Astrocyte (in vitro differentiated cells and primary cell): ENCODE measurements around the gene EXO1. TPM values are rescaled to one million over a fixed set of nuclear protein-coding genes. Genes with fewer than 3 reads are reported as not detected.
"Not testable (repeated sequence)": the region's sequence is repeated elsewhere in the genome, so short reads cannot be mapped to it uniquely, and the experiment has no call there.

Source experiments
- DNase-seq: peaks from one replicate; pipeline ENCODE4 v3.0.0-alpha.2; 2010; ENCODE audit warnings: low read depth
- FAIRE-seq: peaks from 2 replicates; lab custom pipeline; 2011; peaks lifted over from hg19 to GRCh38; lab: Jason Lieb, UNC
- H2AFZ ChIP-seq: 2 replicates; pipeline ENCODE4 v1.6.0; 2012; ENCODE audit warnings: low read depth, low read length, inconsistent platforms
- H3K27ac ChIP-seq: 2 replicates; pipeline ENCODE4 v1.5.1; 2011; ENCODE audit warnings: low read depth, low read length, inconsistent platforms
- H3K27me3 ChIP-seq: 2 replicates; pipeline ENCODE4 v1.6.0; 2011; ENCODE audit warnings: low read length, inconsistent platforms; ENCODE audit not compliant: insufficient read depth
- H3K36me3 ChIP-seq: 2 replicates; pipeline ENCODE4 v1.5.1; 2011; ENCODE audit warnings: low read length, inconsistent platforms; ENCODE audit not compliant: insufficient read depth
- H3K4me1 ChIP-seq: 2 replicates; pipeline ENCODE4 v1.5.1; 2011; ENCODE audit warnings: low read length, inconsistent platforms; ENCODE audit not compliant: insufficient read depth
- H3K4me2 ChIP-seq: 2 replicates; pipeline ENCODE4 v1.6.0; 2012; ENCODE audit warnings: low read length, inconsistent platforms
- H3K4me3 ChIP-seq: 2 replicates; pipeline ENCODE4 v1.5.1; 2011; ENCODE audit warnings: low read depth, mild to moderate bottlenecking, low read length, inconsistent platforms; ENCODE audit not compliant: insufficient read depth
- H3K79me2 ChIP-seq: 2 replicates; pipeline ENCODE4 v1.6.0; 2012; ENCODE audit warnings: mild to moderate bottlenecking, low read length, inconsistent platforms; ENCODE audit not compliant: insufficient read depth
- H3K9ac ChIP-seq: 2 replicates; pipeline ENCODE4 v1.6.0; 2012; ENCODE audit warnings: mild to moderate bottlenecking, low read length, inconsistent platforms
- H3K9me3 ChIP-seq: 2 replicates; pipeline ENCODE4 v1.5.1; 2012; ENCODE audit warnings: low read depth, mild to moderate bottlenecking, low read length, inconsistent platforms; ENCODE audit not compliant: insufficient read depth
- H4K20me1 ChIP-seq: 2 replicates; pipeline ENCODE4 v1.6.0; 2012; ENCODE audit warnings: low read length, inconsistent platforms; ENCODE audit not compliant: insufficient read depth
- H3K27ac Mint-ChIP-seq: one replicate; pipeline ENCODE4 v1.8.0; 2021; ENCODE audit warnings: mild to moderate bottlenecking, mixed read lengths; ENCODE audit not compliant: unreplicated experiment
- H3K27me3 Mint-ChIP-seq: one replicate; pipeline ENCODE4 v1.8.0; 2021; ENCODE audit warnings: low read depth, mixed read lengths; ENCODE audit not compliant: unreplicated experiment
- H3K36me3 Mint-ChIP-seq: one replicate; pipeline ENCODE4 v1.8.0; 2021; ENCODE audit warnings: low read depth, mixed read lengths; ENCODE audit not compliant: unreplicated experiment
- H3K4me1 Mint-ChIP-seq: one replicate; pipeline ENCODE4 v1.8.0; 2021; ENCODE audit warnings: low read depth, mixed read lengths; ENCODE audit not compliant: unreplicated experiment
- H3K4me3 Mint-ChIP-seq: one replicate; pipeline ENCODE4 v1.8.0; 2021; ENCODE audit warnings: mild to moderate bottlenecking, moderate library complexity, mixed read lengths; ENCODE audit not compliant: unreplicated experiment
- H3K9me3 Mint-ChIP-seq: one replicate; pipeline ENCODE4 v1.8.0; 2021; ENCODE audit warnings: mild to moderate bottlenecking, mixed read lengths; ENCODE audit not compliant: unreplicated experiment
- EZH2 ChIP-seq: IDR thresholded peaks from 2 replicates; pipeline ENCODE4 v1.6.1; 2012; ENCODE audit warnings: mild to moderate bottlenecking, low read length, inconsistent platforms; ENCODE audit not compliant: insufficient read depth
- total RNA-seq: library from RNA; stranded (reverse); gene quantifications from 2 replicates; pipeline ENCODE4 v1.2.1, GENCODE V29; 2021
- TF ChIP-seq, protein P1 (sequence below): IDR thresholded peaks from 2 replicates; pipeline ENCODE4 v1.5.1; 2011; ENCODE audit warnings: low read depth, mild to moderate bottlenecking, inconsistent platforms, low read length, moderate library complexity; ENCODE audit not compliant: insufficient read depth

The EXO1 gene
- total RNA-seq, 1 donor from 2014 or later, result 3.8 TPM

DNA sequence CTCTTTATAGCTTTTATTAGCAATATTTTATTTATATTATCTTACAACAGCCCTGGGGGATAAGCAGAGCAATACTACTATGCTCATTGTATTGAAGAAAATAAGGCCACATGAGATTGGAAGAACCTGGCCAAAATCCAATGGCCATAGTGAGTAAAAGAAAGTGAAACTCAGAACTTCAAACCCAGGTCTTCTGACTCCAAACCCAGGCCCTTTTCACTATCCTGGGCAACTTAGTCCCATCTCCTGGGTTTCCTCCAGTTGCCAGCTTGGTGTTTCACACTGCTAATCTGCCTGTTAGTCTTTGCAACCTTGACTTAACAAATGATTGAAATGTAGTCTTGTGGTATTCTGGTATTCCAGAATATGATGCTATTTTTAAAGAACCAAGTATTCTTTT is 22.4 kb upstream of the EXO1 start:
- no peaks in the 10 kb centered on the region for H3K36me3 Mint-ChIP-seq
- peaks cover 5% of the 10 kb centered on the region for H3K4me1 Mint-ChIP-seq
- TF ChIP-seq EZH2, result no peak
- TF ChIP-seq, protein P1, sequence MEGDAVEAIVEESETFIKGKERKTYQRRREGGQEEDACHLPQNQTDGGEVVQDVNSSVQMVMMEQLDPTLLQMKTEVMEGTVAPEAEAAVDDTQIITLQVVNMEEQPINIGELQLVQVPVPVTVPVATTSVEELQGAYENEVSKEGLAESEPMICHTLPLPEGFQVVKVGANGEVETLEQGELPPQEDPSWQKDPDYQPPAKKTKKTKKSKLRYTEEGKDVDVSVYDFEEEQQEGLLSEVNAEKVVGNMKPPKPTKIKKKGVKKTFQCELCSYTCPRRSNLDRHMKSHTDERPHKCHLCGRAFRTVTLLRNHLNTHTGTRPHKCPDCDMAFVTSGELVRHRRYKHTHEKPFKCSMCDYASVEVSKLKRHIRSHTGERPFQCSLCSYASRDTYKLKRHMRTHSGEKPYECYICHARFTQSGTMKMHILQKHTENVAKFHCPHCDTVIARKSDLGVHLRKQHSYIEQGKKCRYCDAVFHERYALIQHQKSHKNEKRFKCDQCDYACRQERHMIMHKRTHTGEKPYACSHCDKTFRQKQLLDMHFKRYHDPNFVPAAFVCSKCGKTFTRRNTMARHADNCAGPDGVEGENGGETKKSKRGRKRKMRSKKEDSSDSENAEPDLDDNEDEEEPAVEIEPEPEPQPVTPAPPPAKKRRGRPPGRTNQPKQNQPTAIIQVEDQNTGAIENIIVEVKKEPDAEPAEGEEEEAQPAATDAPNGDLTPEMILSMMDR, result no peak
- H3K27me3 ChIP-seq, result no peaks in the 10 kb centered on the region
- FAIRE-seq (no peak), DNase-seq (peak; percentile 29)
- no peaks in the 10 kb centered on the region for H3K9me3 ChIP-seq
- no peak overlapping the region for H3K9ac ChIP-seq
- H2AFZ ChIP-seq, result no peak overlapping the region
- peaks cover 4% of the 10 kb centered on the region for H3K4me1 ChIP-seq
- H3K36me3 ChIP-seq, result no peaks in the 10 kb centered on the region
- H3K79me2 ChIP-seq, result no peaks in the 10 kb centered on the region
- no peaks in the 10 kb centered on the region for H3K9me3 Mint-ChIP-seq
- no peak overlapping the region for H3K27ac ChIP-seq
- H3K4me2 ChIP-seq, result no peak overlapping the region
- peaks cover 2% of the 10 kb centered on the region for H3K27me3 Mint-ChIP-seq
- H3K4me3 Mint-ChIP-seq, result no peak overlapping the region
- H3K4me3 ChIP-seq, result no peak overlapping the region
- no peak overlapping the region for H3K27ac Mint-ChIP-seq
- no peaks in the 10 kb centered on the region for H4K20me1 ChIP-seq

- H3K4me2 ChIP-seq, H3K4me1 Mint-ChIP-seq, H3K27me3 ChIP-seq, H3K4me3 Mint-ChIP-seq, H3K79me2 ChIP-seq, H3K4me1 ChIP-seq, H3K27ac ChIP-seq, H3K9me3 ChIP-seq, DNase-seq, H3K4me3 ChIP-seq, H3K36me3 Mint-ChIP-seq, H3K9me3 Mint-ChIP-seq, H4K20me1 ChIP-seq, H3K36me3 ChIP-seq, H3K27ac Mint-ChIP-seq, H3K27me3 Mint-ChIP-seq, H2AFZ ChIP-seq, H3K9ac ChIP-seq, FAIRE-seq: not testable (repeated sequence)
These were observed 21.4 kb upstream of the EXO1 start for GRCh38 chr1:241826613-241827012.

DNA sequence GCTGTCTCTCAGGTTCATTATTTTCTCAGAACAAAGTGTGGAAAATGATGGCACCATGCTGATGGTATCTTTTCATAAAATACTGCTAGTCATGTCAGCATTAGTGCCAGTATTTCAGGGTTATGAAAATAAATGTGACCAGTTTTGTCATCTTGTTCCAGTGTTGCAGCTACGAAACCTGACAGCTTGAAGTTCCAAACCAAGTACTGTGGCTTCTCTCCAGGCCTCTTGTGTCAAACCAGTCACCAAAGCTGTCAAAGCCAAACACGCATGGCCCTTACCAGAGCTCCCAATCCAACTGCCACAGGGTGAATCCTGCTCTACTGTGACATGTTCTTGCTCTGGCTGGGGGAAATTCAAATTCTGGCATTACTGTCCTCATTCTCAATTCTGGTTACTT is 20.7 kb upstream of the EXO1 start:
- Mint-ChIP-seq H3K4me3 (no peak overlapping the region), H3K9me3 (no peaks in the 10 kb centered on the region), H3K27me3 (peaks cover 2% of the 10 kb centered on the region), H3K27ac (no peak overlapping the region), H3K36me3 (no peaks in the 10 kb centered on the region), H3K4me1 (peaks cover 5% of the 10 kb centered on the region)
- H3K36me3 ChIP-seq, result no peaks in the 10 kb centered on the region
- H3K79me2 ChIP-seq, result no peaks in the 10 kb centered on the region
- H3K4me1 ChIP-seq, result peaks cover 4% of the 10 kb centered on the region
- H3K9me3 ChIP-seq, result no peaks in the 10 kb centered on the region
- DNase-seq (no peak), FAIRE-seq (no peak)
- H3K9ac ChIP-seq, result no peak overlapping the region
- no peaks in the 10 kb centered on the region for H4K20me1 ChIP-seq
- no peak overlapping the region for H3K4me3 ChIP-seq
- H3K27ac ChIP-seq, result no peak overlapping the region
- H3K27me3 ChIP-seq, result no peaks in the 10 kb centered on the region
- TF ChIP-seq, protein P1, result no peak
- no peak for TF ChIP-seq EZH2
- no peak overlapping the region for H3K4me2 ChIP-seq
- H2AFZ ChIP-seq, result no peak overlapping the region
